Activated CD4-positive, alpha-beta T cell treated with anti-CD3 and anti-CD28 coated beads, Interleukin-2, amount 10 ng/mL, durations not matched to agents 24 days and 14 days (primary cell): ENCODE measurements around the gene BNC2. TPM values are rescaled to one million over a fixed set of nuclear protein-coding genes. Genes with fewer than 3 reads are reported as not detected.

Experiments
- DNase-seq: peaks from one replicate; pipeline ENCODE4 v3.0.0; 2022
- H3K27ac Mint-ChIP-seq: one replicate; pipeline ENCODE4 v1.8.0; 2022; ENCODE audit warnings: mild to moderate bottlenecking, mixed read lengths
- H3K27me3 Mint-ChIP-seq: one replicate; pipeline ENCODE4 v1.8.0; 2022; ENCODE audit warnings: mixed read lengths
- H3K36me3 Mint-ChIP-seq: one replicate; pipeline ENCODE4 v1.8.0; 2022; ENCODE audit warnings: low read depth, mild to moderate bottlenecking, mixed read lengths
- H3K4me1 Mint-ChIP-seq: one replicate; pipeline ENCODE4 v1.8.0; 2021; ENCODE audit warnings: mixed read lengths
- H3K4me3 Mint-ChIP-seq: one replicate; pipeline ENCODE4 v1.8.0; 2022; ENCODE audit warnings: mild to moderate bottlenecking, moderate library complexity, mixed read lengths
- H3K9me3 Mint-ChIP-seq: one replicate; pipeline ENCODE4 v1.8.0; 2021; ENCODE audit warnings: mixed read lengths
- intact Hi-C: fragments of 100-400 bp; cut with micrococcal nuclease; formaldehyde crosslinking; loops from one replicate; pipeline ENCODE4 v1.15.1; 2023
- total RNA-seq: library from RNA; stranded (reverse); gene quantifications from 2 replicates; pipeline ENCODE4 v1.2.3, GENCODE V29; 2022

BNC2 gene
- total RNA-seq, 1 donor from 2014 or later, result not detected

DNA sequence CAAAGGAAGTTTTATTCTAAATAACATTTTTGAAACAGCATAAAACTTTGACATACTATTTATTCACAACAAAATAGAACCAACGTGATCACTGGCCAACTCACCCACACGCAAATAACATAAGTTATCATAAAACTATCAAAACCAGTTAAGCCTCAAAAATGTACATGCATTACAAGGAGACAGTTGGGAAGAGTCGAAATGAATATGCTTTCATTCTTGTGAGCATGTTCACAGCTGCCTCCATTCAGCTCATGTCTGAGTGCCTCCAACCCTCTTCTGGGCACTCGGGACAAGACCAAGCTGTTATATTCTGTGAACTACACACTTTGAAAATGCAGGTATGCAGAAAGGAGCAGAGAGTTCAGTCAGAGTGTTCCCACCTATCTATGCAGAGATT is 284.9 kb downstream of the BNC2 start:
- Mint-ChIP-seq H3K9me3 (no peaks in the 10 kb centered on the region), H3K36me3 (no peaks in the 10 kb centered on the region), H3K27ac (no peak overlapping the region), H3K27me3 (no peaks in the 10 kb centered on the region), H3K4me3 (no peak overlapping the region), H3K4me1 (no peaks in the 10 kb centered on the region)
- DNase-seq, result no peak
- intact Hi-C loops, result no loop called here

GRCh38 chr9:16579872-16580432 is 290.5 kb downstream of the BNC2 start:
- Mint-ChIP-seq H3K9me3 (no peaks in the 10 kb centered on the region), H3K27me3 (no peaks in the 10 kb centered on the region), H3K27ac (no peak overlapping the region), H3K4me1 (no peaks in the 10 kb centered on the region), H3K36me3 (no peaks in the 10 kb centered on the region), H3K4me3 (no peak overlapping the region)
- no peak for DNase-seq
- intact Hi-C loops, result no loop called here

GRCh38 chr9:16575986-16576245 is 294.6 kb downstream of the BNC2 start:
- Mint-ChIP-seq H3K9me3 (no peaks in the 10 kb centered on the region), H3K4me1 (no peaks in the 10 kb centered on the region), H3K4me3 (no peak overlapping the region), H3K27ac (no peak overlapping the region), H3K36me3 (no peaks in the 10 kb centered on the region), H3K27me3 (no peaks in the 10 kb centered on the region)
- intact Hi-C loops, result no loop called here
- DNase-seq, result no peak

- Mint-ChIP-seq H3K4me1 (no peaks in the 10 kb centered on the region), H3K27me3 (no peaks in the 10 kb centered on the region), H3K36me3 (no peaks in the 10 kb centered on the region), H3K4me3 (no peak overlapping the region), H3K9me3 (no peaks in the 10 kb centered on the region), H3K27ac (no peak overlapping the region)
- DNase-seq, result no peak
- intact Hi-C loops, result no loop called here
Observed at GRCh38 chr9:16575142-16575985, 295.1 kb downstream of the BNC2 start.

DNA sequence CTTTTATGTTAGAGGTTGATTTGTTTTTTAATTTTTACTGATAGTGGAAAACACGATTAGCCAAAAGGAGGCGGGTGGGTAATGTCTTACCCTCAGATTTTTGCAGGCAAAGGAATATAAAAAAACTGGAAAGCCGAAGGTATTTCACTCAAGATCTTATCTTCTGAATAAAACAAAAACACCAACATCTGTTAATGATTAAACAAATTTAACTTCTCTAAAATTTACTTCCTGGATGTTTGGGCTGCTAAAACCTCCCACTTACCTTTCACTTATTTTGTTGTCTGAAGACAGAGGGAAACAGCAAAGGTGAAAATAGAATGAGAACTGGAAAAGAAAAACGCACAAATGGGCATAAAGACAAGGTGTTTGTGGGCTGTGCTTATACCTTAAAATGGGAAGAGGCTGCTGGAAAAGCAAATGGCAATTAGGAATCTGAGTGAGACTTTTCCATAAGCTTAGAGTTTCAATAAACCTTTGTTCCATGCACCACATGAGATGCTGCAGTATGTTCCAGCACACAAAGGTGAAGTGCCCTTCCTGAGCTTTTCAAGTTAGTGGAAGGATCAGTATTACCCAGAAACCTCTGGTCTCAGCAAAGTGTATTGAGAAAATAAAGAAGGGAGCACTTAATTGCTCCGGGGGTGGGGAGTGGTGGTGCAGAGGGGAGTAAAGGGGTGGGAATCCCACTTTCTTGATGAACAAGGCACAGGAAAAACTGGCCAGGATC is 298.3 kb downstream of the BNC2 start:
- Mint-ChIP-seq H3K4me3 (no peak overlapping the region), H3K36me3 (no peaks in the 10 kb centered on the region), H3K9me3 (no peaks in the 10 kb centered on the region), H3K4me1 (no peaks in the 10 kb centered on the region), H3K27me3 (no peaks in the 10 kb centered on the region), H3K27ac (no peak overlapping the region)
- DNase-seq, result no peak
- intact Hi-C loops, result no loop called here

GRCh38 chr9:16571127-16571802 is 299.2 kb downstream of the BNC2 start:
- DNase-seq, result no peak
- Mint-ChIP-seq H3K4me3 (no peak overlapping the region), H3K27ac (no peak overlapping the region), H3K4me1 (no peaks in the 10 kb centered on the region), H3K9me3 (no peaks in the 10 kb centered on the region), H3K27me3 (no peaks in the 10 kb centered on the region), H3K36me3 (no peaks in the 10 kb centered on the region)
- intact Hi-C loops, result no loop called here

- DNase-seq, result no peak
- Mint-ChIP-seq H3K36me3 (no peaks in the 10 kb centered on the region), H3K4me3 (no peak overlapping the region), H3K9me3 (no peaks in the 10 kb centered on the region), H3K27ac (no peak overlapping the region), H3K4me1 (no peaks in the 10 kb centered on the region), H3K27me3 (no peaks in the 10 kb centered on the region)
- intact Hi-C loops, result no loop called here
Observed at GRCh38 chr9:16563446-16563845, 307.0 kb downstream of the BNC2 start.

DNA sequence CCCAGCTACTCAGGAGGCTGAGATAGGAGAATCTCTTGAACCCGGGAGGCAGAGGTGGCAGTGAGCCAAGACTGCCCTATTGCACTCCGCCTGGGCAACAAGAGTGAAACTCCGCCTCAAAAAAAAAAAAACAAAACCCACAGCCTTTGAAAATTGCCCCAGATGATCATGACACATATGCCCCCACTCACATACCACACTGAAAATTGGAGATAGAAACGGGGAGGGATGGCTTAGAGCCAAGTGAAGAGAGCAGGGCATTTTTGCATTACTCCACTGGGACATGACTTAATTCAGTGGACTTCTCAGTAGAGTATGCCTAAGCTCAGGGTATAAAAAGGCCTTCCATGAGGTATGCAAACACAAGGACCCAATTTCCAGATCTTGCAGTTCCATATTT is 309.3 kb downstream of the BNC2 start:
- no peaks in the 10 kb centered on the region for H3K27me3 Mint-ChIP-seq
- H3K4me1 Mint-ChIP-seq, result no peaks in the 10 kb centered on the region
- no peaks in the 10 kb centered on the region for H3K36me3 Mint-ChIP-seq
- DNase-seq, result no peak
- no peak overlapping the region for H3K4me3 Mint-ChIP-seq
- no peak overlapping the region for H3K27ac Mint-ChIP-seq
- H3K9me3 Mint-ChIP-seq, result no peaks in the 10 kb centered on the region
- intact Hi-C loops, result no loop called here

GRCh38 chr9:16559418-16560188 is 310.9 kb downstream of the BNC2 start:
- H3K4me1 Mint-ChIP-seq, result no peaks in the 10 kb centered on the region

DNA sequence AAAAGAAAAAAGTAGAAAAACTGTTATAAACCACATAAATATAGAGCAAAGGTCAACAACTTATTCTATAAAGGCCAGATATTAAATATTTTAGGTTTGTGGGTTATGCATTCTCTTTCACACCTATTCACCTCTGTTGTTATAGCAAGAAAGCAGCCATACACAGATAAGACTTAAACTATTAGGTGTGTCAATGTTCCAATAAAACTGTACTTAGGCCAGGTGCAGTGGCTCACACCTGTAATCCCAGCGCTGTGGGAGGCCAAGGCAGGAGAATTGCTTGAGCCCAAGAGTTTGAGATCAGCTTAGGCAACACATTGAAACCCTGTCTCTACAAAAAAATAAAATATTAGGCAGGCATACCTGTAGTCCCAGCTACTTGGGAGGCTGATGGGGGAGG is 314.7 kb downstream of the BNC2 start:
- DNase-seq, result no peak
- H3K27ac Mint-ChIP-seq, result no peak overlapping the region
- no peaks in the 10 kb centered on the region for H3K9me3 Mint-ChIP-seq
- H3K4me1 Mint-ChIP-seq, result no peaks in the 10 kb centered on the region
- intact Hi-C loops, result no loop called here
- no peaks in the 10 kb centered on the region for H3K27me3 Mint-ChIP-seq
- no peaks in the 10 kb centered on the region for H3K36me3 Mint-ChIP-seq
- no peak overlapping the region for H3K4me3 Mint-ChIP-seq

More at GRCh38 chr9:16559418-16560188, 310.9 kb downstream of the BNC2 start:
- Mint-ChIP-seq H3K27me3 (no peaks in the 10 kb centered on the region), H3K9me3 (no peaks in the 10 kb centered on the region), H3K4me3 (no peak overlapping the region), H3K27ac (no peak overlapping the region), H3K36me3 (no peaks in the 10 kb centered on the region)
- intact Hi-C loops, result no loop called here
- no peak for DNase-seq

DNA sequence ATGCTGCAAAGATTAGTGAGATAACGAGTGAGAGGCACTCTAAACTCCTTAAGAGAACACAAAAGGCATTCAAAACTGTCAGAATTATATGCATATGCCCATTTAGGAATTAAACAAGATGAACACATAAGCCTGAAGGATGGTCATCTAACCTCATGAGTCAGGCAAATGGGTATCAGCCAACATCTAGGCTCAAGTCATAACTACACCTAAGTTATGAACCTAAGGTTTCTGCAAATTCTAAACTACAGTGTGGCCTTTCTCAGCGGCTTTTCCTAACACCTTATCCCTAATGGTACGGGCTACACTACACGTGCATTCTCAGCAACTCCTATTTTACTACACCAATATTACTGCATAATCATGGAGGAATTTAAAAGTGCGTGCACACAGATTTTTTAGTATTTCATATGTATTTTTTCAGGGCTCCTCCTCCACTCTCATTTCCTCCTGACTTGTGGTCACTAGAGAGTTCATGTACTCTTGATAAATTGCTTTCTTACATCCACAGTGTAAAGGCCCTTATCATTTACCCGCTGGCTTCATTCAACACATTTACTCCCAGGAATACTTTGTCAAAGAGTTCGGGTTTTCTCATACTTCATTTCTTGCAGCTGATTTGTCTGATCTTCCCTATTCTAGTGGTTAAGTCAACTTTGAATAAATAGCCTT is 316.5 kb downstream of the BNC2 start:
- intact Hi-C loops, result no loop called here
- Mint-ChIP-seq H3K4me3 (no peak overlapping the region), H3K27ac (no peak overlapping the region), H3K27me3 (no peaks in the 10 kb centered on the region), H3K9me3 (no peaks in the 10 kb centered on the region), H3K36me3 (no peaks in the 10 kb centered on the region), H3K4me1 (no peaks in the 10 kb centered on the region)
- DNase-seq, result no peak

GRCh38 chr9:16552252-16552651 is 318.2 kb downstream of the BNC2 start:
- no peaks in the 10 kb centered on the region for H3K36me3 Mint-ChIP-seq
- intact Hi-C loops, result no loop called here
- H3K4me3 Mint-ChIP-seq, result no peak overlapping the region
- H3K27ac Mint-ChIP-seq, result no peak overlapping the region
- no peaks in the 10 kb centered on the region for H3K4me1 Mint-ChIP-seq
- H3K9me3 Mint-ChIP-seq, result no peaks in the 10 kb centered on the region
- no peaks in the 10 kb centered on the region for H3K27me3 Mint-ChIP-seq
- no peak for DNase-seq

DNA sequence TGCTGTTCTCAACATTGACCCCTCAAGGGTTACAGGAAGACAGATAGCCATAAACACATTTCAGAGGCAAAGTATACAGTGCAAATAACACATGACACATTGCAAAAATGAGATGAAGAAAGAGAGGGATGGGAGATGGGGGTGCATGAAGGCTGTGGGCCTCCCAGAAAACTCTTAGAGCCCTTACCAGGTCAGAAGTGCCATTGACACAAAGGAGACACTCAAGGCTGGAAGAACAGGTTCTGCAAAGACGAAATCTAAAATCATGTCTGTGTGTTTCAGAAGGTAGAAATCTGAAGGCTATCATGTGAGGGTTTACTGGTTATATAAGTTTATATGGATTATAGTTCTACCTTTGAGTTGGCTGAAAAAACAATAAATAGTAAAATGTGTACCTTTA is 318.8 kb downstream of the BNC2 start:
- no peaks in the 10 kb centered on the region for H3K4me1 Mint-ChIP-seq
- DNase-seq, result no peak
- H3K4me3 Mint-ChIP-seq, result no peak overlapping the region
- no peaks in the 10 kb centered on the region for H3K36me3 Mint-ChIP-seq
- no peaks in the 10 kb centered on the region for H3K27me3 Mint-ChIP-seq
- intact Hi-C loops, result no loop called here
- no peaks in the 10 kb centered on the region for H3K9me3 Mint-ChIP-seq
- no peak overlapping the region for H3K27ac Mint-ChIP-seq
